Cardiac fibroblast (primary cell): ENCODE results near the gene CYRIA.

Experiments
- DNase-seq, 2 donors: peaks; one replicate each; pipeline versions ENCODE4 v3.0.0 to v3.0.0-alpha.2; 2010; ENCODE audit warnings: low read depth in 2 of 2
- H3K4me3 ChIP-seq, 2 donors: replicated peaks in 1 of 2; 1 replicate in 1 of 2; 2 replicates in 1 of 2; pipeline ENCODE4 v1.5.1; 2011; ENCODE audit warnings: low read depth in 2 of 2, low read length in 2 of 2, mild to moderate bottlenecking in 2 of 2, moderate library complexity in 1 of 2
- TF ChIP-seq, protein P1 (sequence below): IDR thresholded peaks from one replicate; pipeline ENCODE4 v1.5.1; 2011; ENCODE audit warnings: low read depth, mild to moderate bottlenecking, low read length, inconsistent platforms

The CYRIA gene

DNA sequence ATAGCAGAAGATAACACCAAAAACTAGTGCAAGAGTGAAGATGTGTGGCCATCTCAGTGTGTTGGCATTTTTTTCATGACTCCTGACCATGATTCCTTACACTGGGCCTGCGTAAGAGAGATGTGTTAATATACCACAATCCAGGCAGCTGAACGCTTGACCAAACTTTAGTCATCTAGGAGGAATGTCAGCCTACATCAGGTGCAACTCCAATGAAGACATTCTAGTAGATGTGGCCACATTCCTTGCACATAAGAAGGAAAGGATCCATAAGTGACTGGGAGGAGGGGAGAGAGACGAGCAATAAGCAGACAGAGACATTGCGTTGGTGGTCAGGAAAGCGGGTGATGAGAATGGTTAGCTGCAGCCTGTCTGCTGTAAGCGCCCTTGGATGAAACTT, 42.6 kb downstream of the CYRIA start:
- no peak overlapping the region for H3K4me3 ChIP-seq
- DNase-seq, result peak; percentile 48 to 91
- TF ChIP-seq, protein P1, sequence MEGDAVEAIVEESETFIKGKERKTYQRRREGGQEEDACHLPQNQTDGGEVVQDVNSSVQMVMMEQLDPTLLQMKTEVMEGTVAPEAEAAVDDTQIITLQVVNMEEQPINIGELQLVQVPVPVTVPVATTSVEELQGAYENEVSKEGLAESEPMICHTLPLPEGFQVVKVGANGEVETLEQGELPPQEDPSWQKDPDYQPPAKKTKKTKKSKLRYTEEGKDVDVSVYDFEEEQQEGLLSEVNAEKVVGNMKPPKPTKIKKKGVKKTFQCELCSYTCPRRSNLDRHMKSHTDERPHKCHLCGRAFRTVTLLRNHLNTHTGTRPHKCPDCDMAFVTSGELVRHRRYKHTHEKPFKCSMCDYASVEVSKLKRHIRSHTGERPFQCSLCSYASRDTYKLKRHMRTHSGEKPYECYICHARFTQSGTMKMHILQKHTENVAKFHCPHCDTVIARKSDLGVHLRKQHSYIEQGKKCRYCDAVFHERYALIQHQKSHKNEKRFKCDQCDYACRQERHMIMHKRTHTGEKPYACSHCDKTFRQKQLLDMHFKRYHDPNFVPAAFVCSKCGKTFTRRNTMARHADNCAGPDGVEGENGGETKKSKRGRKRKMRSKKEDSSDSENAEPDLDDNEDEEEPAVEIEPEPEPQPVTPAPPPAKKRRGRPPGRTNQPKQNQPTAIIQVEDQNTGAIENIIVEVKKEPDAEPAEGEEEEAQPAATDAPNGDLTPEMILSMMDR, result no peak

DNA sequence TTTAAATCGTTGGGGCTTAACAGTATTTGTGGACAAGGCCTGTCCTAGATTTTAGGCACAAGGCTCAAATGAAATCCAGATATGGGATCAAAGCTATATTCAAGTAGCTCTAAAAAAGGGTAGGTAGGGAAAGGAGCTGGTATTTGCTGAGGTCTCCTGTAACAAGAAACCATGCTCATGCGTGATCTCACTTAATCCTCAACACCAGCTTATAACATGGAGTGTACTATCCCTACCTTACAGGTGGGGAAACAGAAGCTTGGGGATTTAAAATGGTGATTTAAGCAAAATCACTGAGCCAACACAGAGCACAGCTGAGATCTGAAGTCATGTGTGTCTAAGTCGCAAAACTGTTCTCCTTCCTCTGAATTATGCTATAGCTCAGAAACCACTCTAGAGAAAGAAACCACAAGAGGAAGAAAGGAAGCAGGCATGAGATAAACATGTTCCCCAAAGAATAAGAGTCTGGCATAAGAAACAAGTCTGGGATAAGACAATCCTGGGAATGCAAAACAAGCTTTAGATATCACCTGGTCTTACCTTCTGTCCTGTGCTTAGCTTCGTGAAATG, 43.1 kb downstream of the CYRIA start:
- peak in 1 of 2 donors; percentile 21 for DNase-seq
- H3K4me3 ChIP-seq, result no peak overlapping the region
- TF ChIP-seq, protein P1, result no peak

DNA sequence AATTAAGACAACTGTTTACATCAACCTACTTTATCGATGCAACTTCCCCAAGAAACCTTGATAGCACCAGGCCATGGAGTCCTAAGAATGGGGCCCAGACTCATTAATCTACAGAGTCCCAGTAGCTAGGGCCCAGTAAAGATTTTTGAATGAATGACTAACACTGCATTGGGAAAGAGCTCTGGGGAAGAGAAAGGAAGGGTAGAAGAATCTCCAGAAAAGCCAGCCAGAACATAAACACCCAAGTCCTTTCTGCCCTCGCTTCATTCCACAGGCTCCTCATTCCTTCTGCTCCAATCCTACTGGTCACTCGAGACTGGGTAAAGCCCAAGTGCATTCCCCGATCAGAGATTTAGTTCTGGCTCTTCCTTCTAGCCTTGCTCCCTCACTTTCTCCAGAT, 44.3 kb downstream of the CYRIA start:
- TF ChIP-seq, protein P1, result no peak
- H3K4me3 ChIP-seq, result no peak overlapping the region
- peak in 1 of 2 donors; percentile 55 for DNase-seq

DNA sequence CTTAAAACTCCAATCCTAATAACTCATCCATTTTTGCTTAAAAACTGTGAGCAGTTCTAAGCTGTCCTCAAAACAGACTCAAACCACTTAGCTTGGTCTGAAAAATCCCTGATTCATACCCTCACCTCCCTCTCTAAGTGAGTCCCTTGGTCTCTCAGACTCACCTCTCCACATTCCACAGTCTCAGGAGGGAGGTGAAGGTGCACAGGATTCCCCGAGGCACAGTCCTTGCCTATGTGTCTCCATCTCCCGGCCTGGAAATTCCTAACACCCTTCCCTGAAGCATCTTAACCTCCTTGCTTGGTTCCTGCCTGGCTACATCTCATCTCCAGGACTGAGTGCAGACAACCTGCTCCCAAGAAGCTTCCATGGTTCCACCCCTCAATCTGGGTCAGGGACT, 45.0 kb downstream of the CYRIA start:
- DNase-seq, result no peak
- TF ChIP-seq, protein P1, result no peak
- no peak overlapping the region for H3K4me3 ChIP-seq

DNA sequence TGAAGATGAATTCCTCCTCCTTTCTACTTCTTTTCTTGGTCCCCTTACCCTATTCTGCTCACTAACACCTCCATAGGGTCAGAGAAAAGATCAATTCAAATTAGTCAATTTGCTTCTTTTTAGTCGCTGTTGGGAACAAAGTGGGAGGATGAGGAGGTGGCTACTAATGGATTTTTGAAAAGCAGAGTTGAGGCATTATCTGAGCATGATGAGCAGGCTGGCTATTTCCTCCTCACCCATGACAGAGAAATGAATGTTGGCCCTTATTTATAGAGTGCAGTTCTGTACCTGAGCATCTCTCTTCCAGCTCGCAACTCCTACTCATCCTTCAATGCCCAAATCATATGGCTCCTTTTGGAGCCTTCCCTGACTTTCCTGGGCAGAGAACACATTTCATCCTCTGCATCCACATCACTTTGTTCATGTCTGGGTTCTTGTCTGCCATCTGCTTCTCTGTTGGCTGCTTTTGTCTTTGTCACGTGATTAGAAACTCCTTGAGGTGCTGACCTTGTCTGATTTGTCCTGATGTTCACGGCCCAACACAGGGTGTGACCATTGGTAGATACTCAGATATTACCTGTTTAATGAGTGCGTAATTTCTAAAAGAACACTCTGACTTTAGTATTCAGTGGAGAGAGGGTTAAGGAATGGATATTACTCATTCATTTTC, 45.9 kb downstream of the CYRIA start:
- TF ChIP-seq, protein P1, result no peak
- H3K4me3 ChIP-seq, result no peak overlapping the region
- DNase-seq, result no peak

DNA sequence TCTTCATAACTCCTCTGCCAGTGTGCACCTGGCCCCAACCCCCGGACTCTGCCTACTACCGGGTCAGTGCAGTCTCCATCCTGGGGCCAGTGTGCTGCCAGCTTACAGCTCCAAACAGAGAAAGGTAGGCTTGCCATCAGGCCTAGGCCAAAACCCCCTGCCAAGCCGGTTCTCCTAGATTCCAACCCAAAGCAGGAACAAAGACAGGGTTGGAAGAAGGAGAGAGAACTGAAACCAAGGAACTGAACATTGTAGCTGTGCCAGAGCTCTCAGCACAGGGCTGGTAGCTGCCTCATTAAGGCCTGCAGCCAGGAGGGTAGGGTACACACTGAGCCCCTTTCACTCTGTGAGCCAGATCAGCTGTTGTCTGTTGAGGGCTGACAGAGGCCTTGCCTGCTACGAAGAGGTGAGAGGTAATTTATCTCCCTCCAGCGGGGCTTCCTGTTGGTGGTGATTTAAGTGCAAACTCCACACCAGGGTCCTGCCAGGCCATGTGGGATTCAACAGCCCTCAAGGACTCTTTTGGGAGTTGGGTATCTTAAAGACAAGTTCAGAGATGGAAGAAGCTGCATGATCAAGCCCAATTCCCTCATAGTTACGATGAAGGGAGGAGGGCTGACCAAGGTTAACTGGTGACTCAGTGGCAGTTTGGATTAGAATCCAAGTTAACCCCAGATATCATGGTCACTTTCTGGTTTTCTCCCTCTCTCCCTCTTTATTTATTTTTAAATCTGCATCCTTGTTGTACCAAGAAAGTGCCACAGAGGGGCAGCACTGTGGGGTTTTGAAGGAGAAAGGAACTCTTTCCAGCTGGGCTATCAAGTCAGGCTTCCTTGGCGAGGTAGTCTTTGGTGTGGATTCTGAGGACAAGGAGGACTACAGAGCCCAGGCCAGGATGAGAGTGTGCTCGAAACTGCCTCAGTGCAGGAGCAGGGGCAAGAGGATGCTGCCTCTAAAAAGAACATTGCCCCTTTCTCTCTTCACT, 48.1 kb downstream of the CYRIA start:
- TF ChIP-seq, protein P1, result peak; percentile 62
- no peak overlapping the region for H3K4me3 ChIP-seq
- DNase-seq, result peak; percentile 67 to 68
